NCI-H128 (cell line): ENCODE results near the gene PPFIA2.

Experiments
- DNase-seq: peaks from one replicate; lab custom pipeline; 2025; ENCODE audit not compliant: unreplicated experiment; lab: John Stamatoyannopoulos, UW

PPFIA2 gene

GRCh38 chr12:81461163-81461562, 298.0 kb downstream of the PPFIA2 start:
- DNase-seq = no peak

DNA sequence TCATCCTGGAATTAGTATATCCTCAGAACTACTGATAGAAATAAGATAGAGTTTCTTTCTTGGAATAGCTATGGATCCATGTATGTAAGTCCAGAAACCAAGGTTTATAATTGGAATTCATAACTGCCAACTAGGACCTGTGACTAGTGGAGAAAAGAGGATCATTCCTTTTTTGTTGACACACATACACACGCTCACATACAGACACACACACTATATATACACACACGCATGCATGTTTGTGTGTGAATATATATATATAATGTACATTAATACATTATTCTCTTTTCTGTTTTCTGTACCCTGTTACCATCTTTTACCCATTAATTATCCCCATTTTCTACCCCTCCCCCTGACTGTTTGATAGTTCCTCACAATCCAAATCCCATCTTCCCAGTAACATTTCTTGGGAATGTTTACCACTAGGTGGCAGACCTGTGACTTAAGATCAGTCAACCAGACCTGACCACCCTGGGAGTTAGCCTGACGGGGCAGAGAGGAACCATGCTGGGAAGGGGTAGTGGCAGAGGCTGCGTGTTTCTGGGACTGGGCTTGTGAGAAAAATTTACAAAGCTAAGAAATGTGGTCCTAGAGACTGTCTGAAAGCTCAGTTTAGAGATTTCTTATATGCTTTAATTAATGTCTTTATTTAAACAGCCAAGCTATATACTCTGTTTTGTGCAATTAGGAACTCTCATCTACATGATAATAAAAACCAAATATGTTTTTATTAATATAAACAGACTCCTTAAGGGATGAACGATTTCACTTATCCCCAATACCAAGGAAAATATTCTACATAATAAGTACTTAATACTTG, 308.0 kb downstream of the PPFIA2 start:
- DNase-seq = no peak

GRCh38 chr12:81441629-81442028, 317.5 kb downstream of the PPFIA2 start:
- DNase-seq = no peak

DNA sequence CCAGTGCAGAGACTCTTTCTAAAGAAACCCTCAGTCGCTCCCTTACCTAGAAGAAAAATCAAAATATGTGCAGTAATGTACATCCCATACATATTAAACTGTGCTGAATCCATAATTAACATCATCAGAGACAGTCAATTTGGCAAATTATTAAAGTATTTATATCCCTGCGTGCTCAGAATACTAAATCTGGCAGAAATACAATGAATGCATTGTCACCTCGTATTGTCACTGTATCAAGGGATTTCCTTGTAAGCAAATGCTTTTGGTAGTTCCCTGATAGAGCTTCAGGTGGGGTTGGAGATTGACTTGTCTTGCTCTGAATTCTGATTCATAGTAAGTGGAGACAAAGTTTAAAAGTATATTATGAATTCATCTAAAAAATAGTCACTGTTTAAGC, 319.1 kb downstream of the PPFIA2 start:
- DNase-seq = no peak

DNA sequence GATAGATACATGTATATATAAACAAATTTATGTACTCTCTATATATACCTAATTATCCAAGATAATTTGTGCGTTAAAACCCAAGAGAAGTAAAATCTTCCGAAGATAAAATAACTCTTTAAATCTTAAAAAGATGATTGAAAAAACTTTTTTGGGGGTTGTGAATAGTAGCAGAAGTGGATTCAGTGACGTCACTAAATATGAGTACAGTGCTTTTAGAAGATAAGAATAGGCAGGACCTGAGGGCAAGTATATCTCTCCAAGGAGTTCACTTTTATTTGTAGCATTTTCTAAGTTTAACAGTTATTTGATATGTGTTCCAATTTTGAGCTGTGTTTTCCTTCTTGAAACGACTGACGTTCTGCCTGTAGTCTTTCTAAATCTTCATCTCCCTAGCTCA, 319.8 kb downstream of the PPFIA2 start:
- no peak for DNase-seq

DNA sequence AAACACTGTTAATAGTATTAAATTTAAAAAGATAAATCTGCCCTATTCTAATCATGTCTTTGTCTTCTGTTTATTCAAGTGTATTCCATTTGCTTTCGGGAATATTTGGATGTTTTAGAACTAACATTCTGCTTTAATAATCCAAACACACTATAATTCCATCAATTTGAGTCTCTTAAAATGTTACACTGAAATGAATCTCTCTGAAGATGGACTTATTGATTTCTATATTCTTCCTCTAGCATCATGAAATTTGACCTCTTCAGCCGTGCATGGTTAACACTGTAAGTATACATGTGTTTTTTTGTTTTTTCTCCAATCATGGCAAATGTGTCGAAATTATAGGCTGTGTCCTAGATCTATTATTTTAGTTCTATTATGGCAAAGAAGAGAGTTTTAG, 342.1 kb downstream of the PPFIA2 start:
- no peak for DNase-seq

DNA sequence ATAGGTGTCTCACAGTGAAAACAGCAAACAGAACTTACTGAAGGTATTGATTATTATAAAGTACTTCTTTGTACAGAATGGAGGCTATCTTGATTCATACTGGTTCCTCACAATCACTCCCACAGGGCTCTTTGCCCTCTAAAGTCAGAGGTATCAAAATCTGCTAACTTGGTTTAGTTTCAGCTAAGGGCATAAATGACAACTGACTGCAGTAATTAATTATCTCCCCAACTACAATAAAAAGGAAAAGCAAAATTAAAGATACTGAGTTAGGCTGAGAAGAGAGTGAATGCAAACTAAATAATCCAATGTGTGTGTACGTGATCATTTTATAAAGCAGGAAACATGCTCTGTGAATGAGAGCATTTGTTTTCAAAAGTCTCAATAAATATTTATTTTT, 342.6 kb downstream of the PPFIA2 start:
- no peak for DNase-seq

DNA sequence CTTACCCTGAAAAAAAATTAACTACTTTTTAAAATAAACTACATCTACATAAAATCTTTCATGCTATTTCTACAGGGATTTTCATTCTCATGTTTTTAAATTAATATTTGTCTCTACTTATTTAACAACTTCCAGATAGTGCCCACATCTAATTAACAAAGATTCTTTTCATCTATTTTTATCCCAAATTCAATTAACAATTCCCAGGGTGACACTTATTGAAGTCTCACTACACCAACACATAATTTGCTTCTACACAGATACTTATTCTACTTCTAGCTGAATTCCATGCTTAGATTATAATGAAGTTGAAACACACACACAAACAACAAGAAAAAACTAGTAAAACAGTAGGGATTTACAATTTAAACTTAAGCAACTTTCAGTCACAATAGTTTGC, 344.7 kb downstream of the PPFIA2 start:
- DNase-seq = no peak

DNA sequence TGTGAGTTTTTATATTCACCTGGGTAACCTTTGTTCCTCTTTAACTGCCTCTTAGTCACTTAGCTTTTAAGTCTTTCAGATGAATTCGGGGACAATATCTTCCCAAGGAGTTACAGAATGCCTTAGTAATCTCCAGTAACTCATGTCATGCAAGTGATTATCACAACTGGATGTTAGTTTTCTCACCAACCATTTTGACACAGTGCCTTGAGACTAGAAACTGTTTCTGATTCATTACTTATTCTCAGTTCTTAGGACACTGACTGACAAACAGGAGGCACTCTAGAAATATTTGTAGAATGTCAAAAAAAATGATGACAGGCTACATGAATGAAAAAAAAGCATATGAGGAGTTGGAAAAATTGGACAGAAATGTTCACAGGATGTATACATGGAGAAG, 346.2 kb downstream of the PPFIA2 start:
- no peak for DNase-seq

- DNase-seq = no peak
These were observed 355.8 kb downstream of the PPFIA2 start for GRCh38 chr12:81403348-81403747.

- no peak for DNase-seq
These were observed 357.9 kb downstream of the PPFIA2 start for GRCh38 chr12:81401241-81401640.

GRCh38 chr12:81400024-81400423, 359.1 kb downstream of the PPFIA2 start:
- no peak for DNase-seq

DNA sequence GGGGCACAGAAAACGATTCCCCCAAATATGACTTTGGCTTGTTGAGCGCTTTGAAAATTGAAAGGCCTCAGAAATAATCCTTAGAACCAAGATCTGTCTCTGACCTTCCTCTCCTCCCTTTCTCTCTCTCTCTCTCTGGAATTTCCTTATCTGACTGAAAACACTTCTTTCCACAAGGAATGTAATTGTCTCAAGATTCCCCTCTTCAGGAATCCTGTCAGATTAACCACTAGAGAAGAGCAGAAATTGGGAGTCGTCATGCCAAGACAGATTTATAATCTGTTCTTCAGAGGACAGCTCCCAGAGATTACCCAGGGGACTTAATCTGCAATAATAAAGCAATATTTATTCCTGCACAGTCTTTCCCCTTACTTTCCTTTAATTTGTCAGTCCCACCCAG, 363.7 kb downstream of the PPFIA2 start:
- DNase-seq = no peak

- DNase-seq = no peak
These were observed 369.5 kb downstream of the PPFIA2 start for GRCh38 chr12:81389550-81390099.

- no peak for DNase-seq
These were observed 373.0 kb downstream of the PPFIA2 start for GRCh38 chr12:81386101-81386500.

- DNase-seq = no peak
These were observed 377.2 kb downstream of the PPFIA2 start for GRCh38 chr12:81381951-81382350.

- DNase-seq = no peak
These were observed 380.4 kb downstream of the PPFIA2 start for GRCh38 chr12:81378601-81379285.

GRCh38 chr12:81377771-81378170, 381.4 kb downstream of the PPFIA2 start:
- no peak for DNase-seq

DNA sequence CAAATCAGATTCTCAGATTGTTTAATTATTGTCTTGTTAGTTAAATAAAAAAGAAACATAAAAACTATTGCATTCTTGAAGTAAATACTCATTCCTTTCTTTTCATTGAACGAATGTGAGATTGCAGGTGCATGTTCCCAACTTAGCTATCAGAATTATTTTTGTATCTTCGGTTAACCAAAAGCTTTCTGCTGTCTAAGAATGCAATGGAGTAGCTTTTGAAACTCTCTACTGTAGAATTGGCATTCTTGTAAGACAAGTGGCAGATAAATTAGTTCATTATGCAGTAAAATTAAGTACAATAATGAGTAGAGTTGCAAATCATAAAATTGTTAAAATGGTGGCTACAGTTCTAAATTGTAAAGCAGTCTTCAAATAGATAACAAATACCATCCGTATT, 383.2 kb downstream of the PPFIA2 start:
- DNase-seq = no peak

GRCh38 chr12:81370456-81370855, 388.7 kb downstream of the PPFIA2 start:
- DNase-seq = no peak

DNA sequence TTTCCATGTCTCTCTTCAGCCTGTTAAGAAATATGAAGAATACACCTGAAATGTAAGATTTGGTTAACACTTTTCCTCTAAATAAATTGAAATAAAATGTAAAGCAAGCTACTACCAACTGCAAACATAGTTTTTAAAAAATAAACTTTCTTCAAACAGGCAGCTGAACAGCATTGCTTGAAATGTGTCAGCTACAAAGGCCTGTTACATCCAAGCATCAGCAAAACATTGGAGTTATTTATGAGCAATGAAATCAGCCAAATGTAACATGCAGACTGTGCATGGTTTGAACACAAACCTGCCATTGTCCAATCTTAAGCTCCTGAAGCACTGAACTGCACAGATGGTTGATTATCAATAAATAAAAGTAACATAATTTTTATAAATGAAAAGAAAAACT, 390.0 kb downstream of the PPFIA2 start:
- no peak for DNase-seq

DNA sequence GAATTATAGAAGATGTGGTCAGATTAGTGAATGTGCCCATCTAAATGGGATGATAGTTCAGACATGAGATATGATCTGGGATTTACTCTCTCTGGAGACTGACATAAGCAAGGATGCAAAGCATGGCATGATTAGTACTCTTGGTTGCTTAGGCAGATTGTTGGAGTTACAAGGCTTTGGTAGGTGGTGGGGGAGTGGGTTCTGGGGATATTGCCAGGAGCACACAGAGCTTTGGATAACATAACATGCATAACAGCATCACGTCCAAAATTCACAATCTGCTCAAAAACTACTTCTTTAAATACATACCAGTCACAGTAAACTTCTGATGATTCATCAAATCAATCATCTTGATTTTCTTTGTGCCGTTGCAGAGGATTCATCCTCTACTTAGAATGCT, 393.9 kb downstream of the PPFIA2 start:
- DNase-seq = no peak
